Right lung (tissue), 5 donors: ENCODE measurements around the gene CCDC24. TPM values are rescaled to one million over a fixed set of nuclear protein-coding genes. Genes with fewer than 3 reads are reported as not detected.

Experiments used
- DNase-seq, 2 donors: peaks; one replicate each; pipeline ENCODE4 v3.0.0-alpha.2; 2013
- polyA plus RNA-seq, 5 donors: library from polyadenylated mRNA; unstranded; fragments of 120-200 nt; gene quantifications; one replicate each; pipeline versions ENCODE4 v1.2.1 to v1.2.3, GENCODE V29; 2013; ENCODE audit warnings: inconsistent platforms in 1 of 5, low replicate concordance in 1 of 5; ENCODE audit not compliant: insufficient read length in 5 of 5, insufficient read depth in 1 of 5

Gene CCDC24
- polyA plus RNA-seq, 5 donors: 10.6 to 16.9 (median 14.3) TPM

GRCh38 chr1:43995984-43996732 is 4.8 kb downstream of the CCDC24 start:
- no peak for DNase-seq

DNA sequence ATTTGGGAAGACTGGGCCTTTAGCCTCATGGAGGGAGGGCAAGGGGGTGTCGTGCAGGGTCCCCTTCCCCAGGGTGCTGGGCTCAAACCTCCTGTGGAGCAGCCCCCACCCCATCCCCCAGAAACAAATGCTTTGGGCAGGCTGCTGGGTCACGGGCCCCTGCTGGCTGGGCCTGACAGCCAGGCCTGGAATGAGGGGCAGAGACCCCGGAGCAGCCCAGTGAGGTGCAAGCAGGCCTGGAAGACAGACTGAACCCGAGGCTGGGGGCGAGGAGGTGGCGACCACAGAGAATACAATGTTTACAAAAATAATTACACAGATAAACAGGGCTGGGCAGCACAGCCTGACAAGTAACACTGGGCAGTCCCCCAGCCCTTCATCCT is 5.3 kb downstream of the CCDC24 start:
- no peak for DNase-seq

DNA sequence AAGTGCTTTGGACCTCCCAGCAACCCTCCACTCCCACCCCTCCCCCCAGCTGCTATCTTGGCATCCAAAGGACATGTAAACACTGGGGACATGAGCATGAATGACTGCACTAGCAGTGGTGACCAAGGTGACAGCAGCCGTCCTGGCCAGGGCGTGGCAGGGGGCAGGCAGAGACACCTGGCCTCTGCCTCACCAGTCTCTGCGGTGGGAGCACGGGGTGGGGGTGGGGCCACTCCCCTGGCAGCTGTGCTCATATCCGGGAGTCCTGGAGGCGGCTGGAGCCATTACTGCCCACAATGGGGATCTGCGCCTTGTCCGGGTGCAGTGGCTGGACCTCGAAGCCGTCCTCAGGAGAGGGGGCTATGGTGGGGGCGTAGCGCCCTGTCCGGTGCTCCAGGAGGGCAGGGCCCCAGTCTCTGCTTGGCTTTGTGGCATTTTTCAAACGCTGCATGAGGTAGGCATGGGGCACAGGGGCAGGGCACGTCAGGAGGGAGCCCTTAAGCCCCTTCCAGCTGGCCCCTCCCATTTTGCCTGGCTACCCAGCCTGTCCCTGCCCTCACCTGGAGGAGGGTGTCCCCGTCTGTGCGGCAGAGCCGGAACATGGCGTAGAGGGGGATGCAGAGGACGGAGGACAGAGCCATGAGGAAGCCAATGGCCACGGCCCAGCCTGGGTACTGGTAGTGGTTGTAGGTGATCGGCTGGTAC is 6.0 kb downstream of the CCDC24 start:
- DNase-seq: no peak

GRCh38 chr1:43998000-43998378 is 6.6 kb downstream of the CCDC24 start:
- no peak for DNase-seq

DNA sequence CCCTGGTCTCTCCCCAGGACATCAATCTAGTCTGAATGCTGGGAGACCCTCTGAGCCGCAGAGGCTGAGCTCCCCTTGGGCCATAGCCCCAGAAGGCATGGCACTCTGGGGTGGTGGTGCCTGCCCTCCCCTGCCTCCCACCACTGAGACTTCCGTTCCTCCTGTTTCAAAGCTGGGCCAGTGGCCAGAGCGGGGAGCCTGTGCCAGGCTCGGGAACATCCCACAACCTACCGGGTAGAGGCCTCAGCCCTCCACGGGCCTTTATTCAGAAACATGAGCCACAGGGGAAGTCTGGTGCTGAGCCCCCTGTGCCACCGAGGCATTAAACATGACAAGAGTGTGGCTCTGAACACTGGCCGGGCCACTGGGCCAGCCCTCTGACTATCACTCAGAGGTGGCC is 8.1 kb downstream of the CCDC24 start:
- no peak for DNase-seq

DNA sequence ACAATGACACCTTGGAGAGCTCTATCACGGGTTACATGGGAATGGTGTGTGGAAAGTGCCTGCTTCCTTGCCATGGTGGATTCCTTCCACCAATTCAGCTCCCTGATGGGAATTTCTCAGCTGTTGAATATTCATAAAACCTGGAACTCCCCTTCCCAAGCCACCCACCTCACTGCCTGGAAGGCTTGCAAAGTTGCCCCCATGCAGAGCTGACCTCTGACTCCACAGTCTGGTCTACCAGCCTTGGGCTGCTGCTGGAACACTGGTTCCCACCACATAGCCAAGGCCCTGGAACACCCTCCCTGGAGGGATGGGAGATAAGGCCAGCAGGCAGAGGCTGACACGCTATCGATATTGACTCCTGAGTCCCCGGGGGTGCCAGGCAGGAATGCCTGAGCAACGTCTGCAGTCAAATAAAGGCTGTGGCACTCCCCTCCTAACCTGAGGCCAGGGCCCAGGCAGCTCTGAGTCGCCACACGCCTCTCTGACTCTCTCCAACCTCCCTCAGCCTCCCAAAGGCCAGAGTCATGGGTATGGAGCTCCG is 8.8 kb downstream of the CCDC24 start:
- DNase-seq: no peak

- DNase-seq: no peak
Observed at GRCh38 chr1:44002165-44002564, 10.8 kb downstream of the CCDC24 start.

DNA sequence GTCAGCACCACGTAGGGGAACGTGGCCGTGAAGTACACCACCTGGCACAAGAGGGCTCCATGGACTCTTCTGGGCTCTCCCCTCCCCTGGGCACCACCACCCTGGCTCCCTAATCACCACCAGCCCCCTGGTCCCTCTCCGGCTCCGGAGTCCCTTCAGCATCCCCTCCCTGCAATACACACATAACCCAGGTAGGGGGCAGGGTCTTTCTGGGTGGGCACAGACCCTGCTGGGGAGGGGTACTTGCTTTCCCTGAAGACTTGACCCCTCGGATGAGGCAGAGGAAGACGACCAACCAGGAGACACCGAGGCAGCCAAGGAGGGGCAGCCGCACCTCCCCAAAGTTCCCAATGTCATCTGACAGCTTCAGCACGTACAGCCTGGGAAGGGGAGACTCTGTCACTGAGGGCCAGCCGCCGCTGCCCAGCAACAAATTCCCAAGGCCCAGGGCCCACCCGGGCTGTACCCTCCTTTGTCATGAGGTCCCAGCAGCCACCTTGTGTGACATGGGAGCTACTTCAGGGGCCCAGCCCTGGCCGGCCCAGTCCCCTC is 11.3 kb downstream of the CCDC24 start:
- no peak for DNase-seq

DNA sequence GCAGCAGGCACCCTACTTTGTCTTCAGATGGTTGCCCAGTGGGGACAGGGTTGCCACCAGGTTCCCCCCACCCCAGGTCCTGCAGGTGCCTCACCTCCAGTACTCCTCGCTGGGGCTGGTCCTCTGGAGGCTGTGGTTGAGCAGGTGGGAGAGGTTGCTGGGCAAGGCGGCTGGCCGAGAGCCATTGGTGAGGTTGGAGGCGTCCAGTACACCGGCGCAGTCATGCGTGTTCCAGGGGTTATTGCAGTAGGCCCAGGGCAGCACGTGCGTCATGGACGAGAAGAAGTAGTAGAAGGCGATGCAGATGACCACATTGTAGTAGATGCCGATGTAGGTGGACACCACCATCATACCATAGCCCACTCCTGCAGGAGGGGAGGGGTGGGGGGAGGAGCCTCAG is 16.9 kb downstream of the CCDC24 start:
- no peak for DNase-seq

- no peak for DNase-seq
Observed at GRCh38 chr1:44010935-44011471, 19.6 kb downstream of the CCDC24 start.

DNA sequence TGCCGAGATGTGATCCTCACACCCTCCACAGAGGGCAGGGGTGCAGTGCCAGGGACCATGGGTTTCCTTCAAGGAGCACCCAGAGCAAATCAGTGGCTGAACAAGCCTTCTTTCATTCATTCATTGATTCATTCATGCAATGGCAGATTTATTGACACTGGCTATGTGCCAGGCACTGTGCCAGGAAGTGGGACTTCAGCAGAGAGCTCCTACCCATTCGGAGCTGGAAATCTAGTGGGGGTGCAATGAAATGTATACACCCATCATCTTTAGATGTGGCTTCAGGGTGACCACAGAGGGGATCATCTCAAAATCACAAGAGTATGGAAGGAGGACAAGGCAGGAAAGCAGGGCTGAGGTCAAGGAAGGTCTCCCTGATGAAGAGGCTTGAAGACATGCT is 21.0 kb downstream of the CCDC24 start:
- no peak for DNase-seq

DNA sequence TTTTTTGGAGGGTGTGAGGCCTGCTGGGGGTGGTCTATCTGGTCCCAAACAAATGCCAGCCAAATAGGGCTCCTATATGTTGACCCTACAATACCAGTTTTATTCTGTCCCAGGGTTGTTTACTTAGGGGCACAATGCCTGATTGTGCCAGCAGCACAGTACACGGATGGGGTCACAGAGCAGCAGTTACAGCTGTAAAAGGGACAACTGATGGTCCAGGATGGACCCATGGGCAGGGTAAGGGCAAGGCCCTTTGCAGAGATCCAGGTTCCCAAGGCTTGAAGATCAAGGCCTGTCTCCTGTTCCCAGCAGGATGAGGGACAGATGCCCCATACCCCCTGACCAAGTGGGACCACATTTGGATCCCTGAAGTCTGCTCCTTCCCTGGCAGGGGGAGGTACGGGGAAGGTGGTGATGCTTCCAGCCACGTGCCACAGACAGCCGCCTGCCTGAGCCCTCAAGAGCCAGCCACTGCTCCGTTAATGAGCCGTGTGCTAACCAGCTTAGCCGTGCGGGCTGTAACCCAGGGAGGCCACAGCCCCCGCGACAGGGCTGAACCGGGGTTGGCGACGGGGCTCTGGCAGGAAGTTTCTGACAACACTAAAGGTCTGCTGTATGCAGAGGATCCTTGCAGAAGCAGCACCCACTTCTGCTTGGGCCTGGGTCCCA is 21.7 kb downstream of the CCDC24 start:
- no peak for DNase-seq

DNA sequence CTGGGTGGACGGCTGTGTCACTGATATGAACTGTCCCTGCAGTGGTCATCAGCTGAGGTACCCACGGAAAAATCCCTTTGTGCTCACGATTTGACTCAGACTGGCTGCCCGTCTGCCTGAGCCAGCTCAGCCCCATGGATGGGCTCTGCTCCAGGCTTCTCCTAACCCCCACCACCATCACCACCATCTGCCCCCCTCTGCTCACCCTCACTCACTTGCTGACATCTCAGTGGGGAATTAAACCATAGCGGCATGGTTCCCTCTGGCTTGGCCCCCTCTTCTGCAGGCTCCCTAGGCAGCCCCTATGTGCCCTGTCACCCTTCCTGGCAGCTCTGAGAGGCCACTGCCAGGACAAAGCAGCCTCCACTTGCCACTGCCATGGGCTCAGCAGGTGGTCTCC is 22.6 kb downstream of the CCDC24 start:
- no peak for DNase-seq

GRCh38 chr1:44014365-44015104 is 23.1 kb downstream of the CCDC24 start:
- DNase-seq: no peak

DNA sequence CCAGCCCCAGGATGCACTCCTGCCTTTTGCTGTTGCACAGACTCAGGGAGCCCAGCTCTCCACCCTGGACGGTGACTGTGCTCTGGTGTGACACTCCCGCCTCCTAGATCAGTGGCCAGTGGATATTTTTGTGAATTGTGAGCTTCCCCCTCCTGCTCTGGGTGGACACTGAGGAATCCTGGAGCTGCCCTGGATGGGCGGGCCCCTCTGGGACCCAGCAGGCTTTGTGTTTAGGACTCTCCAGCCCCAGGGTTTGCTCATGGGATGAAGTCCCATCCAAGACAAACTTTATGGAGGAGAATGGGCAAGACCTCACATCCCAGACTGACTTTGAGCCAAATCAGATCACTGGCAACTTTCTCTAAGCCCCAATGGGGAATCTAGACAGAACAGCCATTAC is 23.8 kb downstream of the CCDC24 start:
- DNase-seq: no peak

DNA sequence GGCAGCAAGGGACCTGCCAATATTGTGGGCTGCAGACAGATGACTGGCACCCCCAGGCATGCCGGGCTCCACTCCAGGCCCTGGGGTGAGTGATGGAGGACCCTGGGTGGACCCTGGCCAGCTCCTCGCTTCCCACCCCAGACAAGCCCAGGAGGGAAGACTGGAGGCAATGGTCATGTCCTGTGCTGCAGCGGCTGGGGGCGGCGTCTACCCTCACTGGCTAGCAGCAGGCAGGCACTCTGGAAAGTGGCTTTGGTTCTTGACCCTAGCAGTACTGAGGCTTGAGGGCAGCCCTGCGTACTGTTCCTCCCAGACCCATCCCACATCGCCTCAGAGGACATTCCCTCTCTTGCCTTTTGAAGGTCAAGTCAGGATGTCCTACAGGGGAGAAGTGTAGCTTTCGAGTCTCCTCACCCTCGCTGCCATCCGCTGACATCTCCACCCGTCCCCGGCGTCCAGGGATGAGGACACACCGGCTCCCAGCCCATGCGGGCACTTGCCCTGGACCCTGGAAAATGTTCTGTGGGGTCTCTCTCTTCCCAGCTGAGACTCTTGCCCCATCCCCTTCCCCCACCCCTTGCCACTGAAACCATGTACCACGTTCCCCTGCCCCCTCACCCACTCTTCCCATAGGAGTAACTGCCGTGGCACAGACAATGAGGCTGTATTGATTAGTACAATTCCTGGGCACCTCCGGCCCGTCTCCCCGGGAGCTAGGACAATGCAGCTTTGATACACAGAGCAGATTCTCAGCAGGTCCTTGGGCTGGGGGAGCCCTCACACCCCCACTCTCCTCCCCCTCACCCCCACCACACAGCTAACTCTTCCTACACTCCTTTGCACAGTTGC is 24.9 kb downstream of the CCDC24 start:
- DNase-seq: no peak

- no peak for DNase-seq
Observed at GRCh38 chr1:44016890-44017400, 25.5 kb downstream of the CCDC24 start.

- peak; percentile 66 to 69 for DNase-seq
Observed at GRCh38 chr1:44019466-44019948, 28.1 kb downstream of the CCDC24 start.

GRCh38 chr1:44020464-44020863 is 29.1 kb downstream of the CCDC24 start:
- DNase-seq: no peak

GRCh38 chr1:44021156-44021555 is 29.8 kb downstream of the CCDC24 start:
- DNase-seq: no peak
